ENCODE data around the gene EBF3. TPM values are rescaled to one million over a fixed set of nuclear protein-coding genes. Genes with fewer than 3 reads are reported as not detected.

The EBF3 gene
- total and polyA plus RNA-seq, 9 of the 15 experiments (the other 6 are each of a cell fraction or from before 2014, with no cell fraction given): not detected

DNA sequence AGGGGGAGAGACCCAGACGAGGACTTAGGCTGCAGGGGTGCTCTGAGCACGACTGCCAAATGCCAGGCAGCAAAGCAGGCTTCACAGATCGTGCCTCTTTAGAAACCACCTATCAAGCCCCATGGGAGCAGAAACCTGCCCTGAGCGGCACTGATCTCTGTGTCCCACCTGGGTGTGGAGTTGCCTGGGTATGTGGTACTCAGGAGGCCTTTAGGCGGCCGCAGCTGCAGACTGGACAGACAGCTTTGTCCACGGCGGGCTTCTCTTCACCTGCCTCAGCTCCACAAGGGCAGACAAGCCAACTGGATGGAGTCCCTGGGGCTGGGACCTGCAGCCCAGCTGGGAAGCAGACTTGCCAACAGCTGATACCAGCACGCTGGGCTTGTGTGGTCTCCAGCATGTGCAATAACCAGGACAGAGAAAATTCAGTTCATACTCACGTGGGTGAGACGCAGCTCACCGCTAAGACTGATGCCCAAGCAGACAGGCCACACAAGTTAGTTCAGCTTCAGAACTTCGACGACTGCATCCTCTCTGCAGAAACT is 163.2 kb downstream of the EBF3 start (continued):
- TF ChIP-seq, protein P1, sequence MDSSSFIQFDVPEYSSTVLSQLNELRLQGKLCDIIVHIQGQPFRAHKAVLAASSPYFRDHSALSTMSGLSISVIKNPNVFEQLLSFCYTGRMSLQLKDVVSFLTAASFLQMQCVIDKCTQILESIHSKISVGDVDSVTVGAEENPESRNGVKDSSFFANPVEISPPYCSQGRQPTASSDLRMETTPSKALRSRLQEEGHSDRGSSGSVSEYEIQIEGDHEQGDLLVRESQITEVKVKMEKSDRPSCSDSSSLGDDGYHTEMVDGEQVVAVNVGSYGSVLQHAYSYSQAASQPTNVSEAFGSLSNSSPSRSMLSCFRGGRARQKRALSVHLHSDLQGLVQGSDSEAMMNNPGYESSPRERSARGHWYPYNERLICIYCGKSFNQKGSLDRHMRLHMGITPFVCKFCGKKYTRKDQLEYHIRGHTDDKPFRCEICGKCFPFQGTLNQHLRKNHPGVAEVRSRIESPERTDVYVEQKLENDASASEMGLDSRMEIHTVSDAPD (CRISPR knock-in tag; IDR thresholded peaks at IDR 0.05): no peak
- no peak for TF ChIP-seq CBX5 (IDR thresholded peaks at IDR 0.05; ENCODE audit: borderline replicate concordance, low read depth)

DNA sequence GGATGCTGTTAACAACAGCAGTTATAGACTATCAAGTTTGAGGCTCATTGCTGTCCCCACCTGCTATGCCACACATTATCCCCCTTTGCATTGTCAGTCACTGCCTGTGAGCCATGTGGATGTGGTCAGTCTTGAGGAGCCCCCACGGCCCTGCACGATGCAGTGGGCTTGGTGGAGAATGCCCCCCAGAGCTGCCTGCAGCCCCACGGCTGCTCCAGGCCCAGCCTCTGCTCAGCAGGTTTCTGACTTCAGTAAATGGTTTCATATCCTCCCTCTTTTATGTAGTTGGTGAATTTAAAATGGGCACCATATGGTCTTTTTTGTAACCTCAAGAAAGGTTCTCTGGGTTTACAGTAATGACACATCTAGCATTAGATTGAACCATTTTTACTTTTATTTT is 164.1 kb downstream of the EBF3 start:
- WGBS (ENCODE audit: insufficient coverage, low coverage, missing lambda C conversion rate): 0% methylated on average over 3 of the region's 3 CpGs
- H3K36me3 ChIP-seq (ENCODE audit: control insufficient read depth, insufficient read depth, low read length): no peaks in the 10 kb centered on the region
- BruUV-seq (replicated peaks): no TSS peak
- no peaks in the 10 kb centered on the region for H3K4me1 ChIP-seq (replicated peaks in 1 of 2; ENCODE audit: control insufficient read depth in 2 of 2, insufficient read depth in 2 of 2, low read length in 2 of 2)
- DNase-seq (ENCODE audit: extremely low read depth in 1 of 4, low spot score in 3 of 4): no peak
- H3K27me3 ChIP-seq (ENCODE audit: control insufficient read depth in 2 of 2, insufficient read depth in 2 of 2, low read length in 2 of 2): peaks cover 0 to 4% of the 10 kb centered on the region in 2 experiments; a peak in 2 of 5 replicates
- H3K27ac ChIP-seq (ENCODE audit: extremely low read depth, low read depth, low read length): no peak overlapping the region
- H2AFZ ChIP-seq (ENCODE audit: low read depth, low read length): no peak overlapping the region
- H3K9me3 ChIP-seq (replicated peaks; ENCODE audit: control insufficient read depth, insufficient read depth, low read depth, low read length): no peaks in the 10 kb centered on the region
- TF ChIP-seq KAT8 (IDR thresholded peaks at IDR 0.05; ENCODE audit: low read depth) (no peak), SMARCA5 (IDR thresholded peaks at IDR 0.05) (no peak)
- CTCF ChIA-PET (ENCODE audit: low intra/inter-chr PET ratio): no interaction called here
- POLR2A ChIA-PET: no interaction called here
- H3K9me1 ChIP-seq (ENCODE audit: control insufficient read depth, insufficient read depth, low read length): no peaks in the 10 kb centered on the region
- H4K20me1 ChIP-seq (replicated peaks; ENCODE audit: control insufficient read depth, insufficient read depth, low read length): no peaks in the 10 kb centered on the region
- in situ Hi-C loops (cut with MboI) (no loop called here), intact Hi-C loops (cut with micrococcal nuclease) (no loop called here)
- H3K79me2 ChIP-seq (ENCODE audit: control insufficient read depth, insufficient read depth, low read length): no peaks in the 10 kb centered on the region
- FAIRE-seq: no peak
- H3K4me2 ChIP-seq (ENCODE audit: insufficient read depth, low read length): no peak overlapping the region
- ATAC-seq: no peak
- no peak overlapping the region for H3K9ac ChIP-seq (ENCODE audit: insufficient read depth in 1 of 2, low read depth in 2 of 2, low read length in 2 of 2)
- no peak overlapping the region for H3K4me3 ChIP-seq
